WERI-Rb-1 (cell line): ENCODE results near the gene FOXI1.

Experiments used
- DNase-seq: peaks from one replicate; pipeline ENCODE4 v3.0.0-alpha.2; 2020
- H3K27ac ChIP-seq: fragments of 250-450 bp; sonication (Bioruptor Pico); 2 replicates; pipeline ENCODE4 v1.5.1; 2020; ENCODE audit warnings: mild to moderate bottlenecking, moderate library complexity
- H3K27me3 ChIP-seq: fragments of 250-450 bp; sonication (Bioruptor Pico); 2 replicates; pipeline ENCODE4 v1.5.1; 2021; ENCODE audit warnings: mild to moderate bottlenecking, low read depth, moderate library complexity; ENCODE audit not compliant: insufficient read depth, severe bottlenecking
- H3K36me3 ChIP-seq: fragments of 250-450 bp; sonication (Bioruptor Pico); 2 replicates; pipeline ENCODE4 v1.5.1; 2020; ENCODE audit warnings: mild to moderate bottlenecking, moderate library complexity
- H3K4me3 ChIP-seq: 2 replicates; pipeline ENCODE4 v1.5.1; 2011; ENCODE audit warnings: low read depth, mild to moderate bottlenecking, control low read depth, low read length
- H3K9me3 ChIP-seq: fragments of 250-450 bp; sonication (Bioruptor Pico); 2 replicates; pipeline ENCODE4 v1.5.1; 2021; ENCODE audit warnings: mild to moderate bottlenecking, moderate library complexity; ENCODE audit not compliant: severe bottlenecking
- CTCF ChIP-seq: IDR thresholded peaks from 2 replicates; pipeline ENCODE4 v1.5.1; 2011; ENCODE audit warnings: low read depth, mild to moderate bottlenecking, control low read depth, inconsistent platforms, low read length

The FOXI1 gene

GRCh38 chr5:170104710-170105109 lies 987 bp upstream of the FOXI1 start:
- H3K27ac ChIP-seq: no peak overlapping the region
- no peak overlapping the region for H3K4me3 ChIP-seq
- TF ChIP-seq CTCF: no peak
- no peak for DNase-seq
- H3K9me3 ChIP-seq: no peaks in the 10 kb centered on the region
- H3K36me3 ChIP-seq: no peaks in the 10 kb centered on the region
- peaks cover 87% of the 10 kb centered on the region for H3K27me3 ChIP-seq

- TF ChIP-seq CTCF: no peak
- no peaks in the 10 kb centered on the region for H3K9me3 ChIP-seq
- H3K27ac ChIP-seq: no peak overlapping the region
- no peak for DNase-seq
- H3K36me3 ChIP-seq: no peaks in the 10 kb centered on the region
- no peak overlapping the region for H3K4me3 ChIP-seq
- H3K27me3 ChIP-seq: peaks cover 82% of the 10 kb centered on the region
Observed at GRCh38 chr5:170107674-170108073, 2.0 kb downstream of the FOXI1 start.

- no peak for DNase-seq
- Histone ChIP-seq H3K36me3 (no peaks in the 10 kb centered on the region), H3K27me3 (peaks cover 82% of the 10 kb centered on the region), H3K4me3 (no peak overlapping the region), H3K9me3 (no peaks in the 10 kb centered on the region), H3K27ac (no peak overlapping the region)
- no peak for TF ChIP-seq CTCF
Observed at GRCh38 chr5:170108266-170108785, 2.6 kb downstream of the FOXI1 start.

GRCh38 chr5:170109059-170110031 lies 3.6 kb downstream of the FOXI1 start:
- no peaks in the 10 kb centered on the region for H3K9me3 ChIP-seq
- peaks cover 80% of the 10 kb centered on the region for H3K27me3 ChIP-seq
- no peak for DNase-seq
- no peaks in the 10 kb centered on the region for H3K36me3 ChIP-seq
- no peak overlapping the region for H3K4me3 ChIP-seq
- no peak overlapping the region for H3K27ac ChIP-seq
- TF ChIP-seq CTCF: no peak

GRCh38 chr5:170110403-170111087 lies 4.8 kb downstream of the FOXI1 start:
- no peak for TF ChIP-seq CTCF
- Histone ChIP-seq H3K4me3 (no peak overlapping the region), H3K27me3 (peaks cover 82% of the 10 kb centered on the region), H3K27ac (no peak overlapping the region), H3K9me3 (no peaks in the 10 kb centered on the region), H3K36me3 (no peaks in the 10 kb centered on the region)
- DNase-seq: no peak
